ENCODE measurements around the gene TASP1. TPM values are rescaled to one million over a fixed set of nuclear protein-coding genes. Genes with fewer than 3 reads are reported as not detected.
A peak's percentile ranks its signal among the peaks of the same experiment; 100 is the strongest.

The TASP1 gene
- total RNA-seq, 2 donors from 2014 or later, result 15.8 to 16.6 TPM

- Mint-ChIP-seq H3K9me3 (no peaks in the 10 kb centered on the region), H3K27me3 (ENCODE audit: insufficient read depth) (no peaks in the 10 kb centered on the region), H3K36me3 (ENCODE audit: low read depth) (peaks cover 19% of the 10 kb centered on the region), H3K27ac (no peak overlapping the region), H3K4me1 (peaks cover 13% of the 10 kb centered on the region), H3K4me3 (no peak overlapping the region)
- H3K36me3 ChIP-seq (ENCODE audit: control insufficient read depth, insufficient read depth, low read length), result peaks cover 2% of the 10 kb centered on the region
- H3K27ac ChIP-seq (ENCODE audit: low read depth, low read length), result no peak overlapping the region
- no peak overlapping the region for H3K4me3 ChIP-seq (ENCODE audit: low read length)
- no peak for TF ChIP-seq CTCF (conservative IDR thresholded peaks at IDR 0.05)
- H3K4me1 ChIP-seq (ENCODE audit: control insufficient read depth, insufficient read depth, low read length), result peaks cover 3% of the 10 kb centered on the region
- 91 to 92% methylated on average over 3 to 5 of the region's 5 CpGs for WGBS, 2 experiments (ENCODE audit: insufficient coverage in 1 of 2, insufficient read length in 1 of 2)
- no peaks in the 10 kb centered on the region for H3K27me3 ChIP-seq (ENCODE audit: control insufficient read depth, insufficient read depth, low read length, poor library complexity, severe bottlenecking)
- no peak overlapping the region for H3K9ac ChIP-seq (ENCODE audit: extremely low read depth, low read length, poor library complexity, severe bottlenecking)
- no peaks in the 10 kb centered on the region for H3K9me3 ChIP-seq (ENCODE audit: control insufficient read depth, low read length)
- no peak for DNase-seq
Measured at GRCh38 chr20:13552061-13552460, 86.7 kb downstream of the TASP1 start.

GRCh38 chr20:13549451-13549850, 89.3 kb downstream of the TASP1 start:
- Histone ChIP-seq H3K4me3 (ENCODE audit: low read length) (no peak overlapping the region), H3K4me1 (ENCODE audit: control insufficient read depth, insufficient read depth, low read length) (peaks cover 3% of the 10 kb centered on the region), H3K9me3 (ENCODE audit: control insufficient read depth, low read length) (no peaks in the 10 kb centered on the region), H3K27ac (ENCODE audit: low read depth, low read length) (no peak overlapping the region), H3K36me3 (ENCODE audit: control insufficient read depth, insufficient read depth, low read length) (no peaks in the 10 kb centered on the region), H3K9ac (ENCODE audit: extremely low read depth, low read length, poor library complexity, severe bottlenecking) (no peak overlapping the region), H3K27me3 (ENCODE audit: control insufficient read depth, insufficient read depth, low read length, poor library complexity, severe bottlenecking) (no peaks in the 10 kb centered on the region)
- Mint-ChIP-seq H3K4me1 (peaks cover 22% of the 10 kb centered on the region), H3K4me3 (no peak overlapping the region), H3K27me3 (ENCODE audit: insufficient read depth) (no peaks in the 10 kb centered on the region), H3K9me3 (no peaks in the 10 kb centered on the region), H3K27ac (no peak overlapping the region), H3K36me3 (ENCODE audit: low read depth) (peaks cover 7% of the 10 kb centered on the region)
- 96 to 100% methylated on average over 1 of the region's 1 CpG for WGBS, 2 experiments (ENCODE audit: insufficient coverage in 1 of 2, insufficient read length in 1 of 2)
- TF ChIP-seq CTCF (conservative IDR thresholded peaks at IDR 0.05), result no peak
- no peak for DNase-seq

- no peaks in the 10 kb centered on the region for H3K27me3 ChIP-seq (ENCODE audit: control insufficient read depth, insufficient read depth, low read length, poor library complexity, severe bottlenecking)
- H3K27me3 Mint-ChIP-seq (ENCODE audit: insufficient read depth), result no peaks in the 10 kb centered on the region
- WGBS, 2 experiments (ENCODE audit: insufficient coverage in 1 of 2, insufficient read length in 1 of 2), result 16% methylated on average over 2 of the region's 2 CpGs; no CpG with 5 or more reads in 1 of the 2 experiments
- H3K4me1 Mint-ChIP-seq, result peaks cover 22% of the 10 kb centered on the region
- H3K4me1 ChIP-seq (ENCODE audit: control insufficient read depth, insufficient read depth, low read length), result peaks cover 3% of the 10 kb centered on the region
- no peaks in the 10 kb centered on the region for H3K36me3 Mint-ChIP-seq (ENCODE audit: low read depth)
- H3K27ac ChIP-seq (ENCODE audit: low read depth, low read length), result no peak overlapping the region
- no peaks in the 10 kb centered on the region for H3K9me3 Mint-ChIP-seq
- H3K9me3 ChIP-seq (ENCODE audit: control insufficient read depth, low read length), result no peaks in the 10 kb centered on the region
- peak overlapping the region; percentile 73 for H3K27ac Mint-ChIP-seq
- H3K36me3 ChIP-seq (ENCODE audit: control insufficient read depth, insufficient read depth, low read length), result no peaks in the 10 kb centered on the region
- no peak overlapping the region for H3K9ac ChIP-seq (ENCODE audit: extremely low read depth, low read length, poor library complexity, severe bottlenecking)
- no peak overlapping the region for H3K4me3 ChIP-seq (ENCODE audit: low read length)
- no peak overlapping the region for H3K4me3 Mint-ChIP-seq
- TF ChIP-seq CTCF (conservative IDR thresholded peaks at IDR 0.05), result peak; percentile 96
- peak; percentile 95 for DNase-seq
Measured at GRCh38 chr20:13546497-13547131, 92.1 kb downstream of the TASP1 start.

Data from endodermal cell (in vitro differentiated cells).